ENCODE results near the gene C12orf60. TPM values are rescaled to one million over a fixed set of nuclear protein-coding genes. Genes with fewer than 3 reads are reported as not detected.

The C12orf60 gene
- total RNA-seq, 3 donors from 2014 or later = 0.44 to 0.96 (median 0.46) TPM

DNA sequence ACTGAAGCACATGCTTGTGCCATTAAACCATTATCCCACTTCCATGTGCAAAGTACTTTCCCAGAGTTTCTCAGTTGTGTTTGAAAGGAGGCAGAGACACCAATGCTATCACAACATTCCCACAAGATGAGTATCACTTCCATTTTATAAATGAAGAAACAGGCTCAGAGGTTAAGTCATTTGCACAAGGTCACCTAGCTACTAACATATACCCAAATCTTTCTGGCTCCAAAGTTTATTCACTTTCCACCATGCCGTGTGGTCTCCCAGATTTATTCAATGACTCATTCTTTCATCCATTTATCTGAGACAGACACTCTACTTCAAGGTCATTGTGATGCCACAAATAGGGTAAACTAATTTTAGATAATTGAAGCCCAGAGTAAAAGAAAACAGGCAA is 30.5 kb downstream of the C12orf60 start:
- H3K4me1 ChIP-seq (ENCODE audit: low read depth) = no peaks in the 10 kb centered on the region
- ATAC-seq (no peak), DNase-seq (no peak)
- no peaks in the 10 kb centered on the region for H3K36me3 ChIP-seq (ENCODE audit: low read depth)
- H3K4me3 ChIP-seq = no peak overlapping the region
- H3K9me3 ChIP-seq = no peaks in the 10 kb centered on the region
- TF ChIP-seq, protein P1, sequence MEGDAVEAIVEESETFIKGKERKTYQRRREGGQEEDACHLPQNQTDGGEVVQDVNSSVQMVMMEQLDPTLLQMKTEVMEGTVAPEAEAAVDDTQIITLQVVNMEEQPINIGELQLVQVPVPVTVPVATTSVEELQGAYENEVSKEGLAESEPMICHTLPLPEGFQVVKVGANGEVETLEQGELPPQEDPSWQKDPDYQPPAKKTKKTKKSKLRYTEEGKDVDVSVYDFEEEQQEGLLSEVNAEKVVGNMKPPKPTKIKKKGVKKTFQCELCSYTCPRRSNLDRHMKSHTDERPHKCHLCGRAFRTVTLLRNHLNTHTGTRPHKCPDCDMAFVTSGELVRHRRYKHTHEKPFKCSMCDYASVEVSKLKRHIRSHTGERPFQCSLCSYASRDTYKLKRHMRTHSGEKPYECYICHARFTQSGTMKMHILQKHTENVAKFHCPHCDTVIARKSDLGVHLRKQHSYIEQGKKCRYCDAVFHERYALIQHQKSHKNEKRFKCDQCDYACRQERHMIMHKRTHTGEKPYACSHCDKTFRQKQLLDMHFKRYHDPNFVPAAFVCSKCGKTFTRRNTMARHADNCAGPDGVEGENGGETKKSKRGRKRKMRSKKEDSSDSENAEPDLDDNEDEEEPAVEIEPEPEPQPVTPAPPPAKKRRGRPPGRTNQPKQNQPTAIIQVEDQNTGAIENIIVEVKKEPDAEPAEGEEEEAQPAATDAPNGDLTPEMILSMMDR (IDR thresholded peaks at IDR 0.05) = no peak
- intact Hi-C loops (cut with DNase I, micrococcal nuclease) = no loop called here

DNA sequence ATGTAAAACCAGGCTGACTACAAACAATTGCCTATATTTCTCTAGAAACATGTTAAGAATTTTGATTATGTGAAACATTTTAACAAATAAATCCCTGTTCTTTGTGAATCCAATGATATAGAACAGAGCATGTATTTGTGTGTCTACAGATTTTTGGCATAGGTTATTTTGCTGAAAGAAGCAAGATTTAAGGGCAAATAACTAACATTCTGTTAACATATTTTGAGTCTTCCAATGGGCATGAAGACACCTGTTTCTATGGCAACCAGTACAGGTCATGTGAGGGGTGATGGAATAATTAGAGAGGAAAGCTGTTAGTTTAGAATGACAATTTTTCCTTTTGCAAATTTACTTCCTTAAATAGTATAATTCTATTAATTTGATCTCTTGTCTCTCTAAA is 31.0 kb downstream of the C12orf60 start:
- no peak overlapping the region for H3K4me3 ChIP-seq
- TF ChIP-seq, protein P1 (IDR thresholded peaks at IDR 0.05) = no peak
- ATAC-seq (no peak), DNase-seq (no peak)
- no peaks in the 10 kb centered on the region for H3K36me3 ChIP-seq (ENCODE audit: low read depth)
- intact Hi-C loops (cut with DNase I, micrococcal nuclease) = no loop called here
- H3K4me1 ChIP-seq (ENCODE audit: low read depth) = no peaks in the 10 kb centered on the region
- H3K9me3 ChIP-seq = no peaks in the 10 kb centered on the region

DNA sequence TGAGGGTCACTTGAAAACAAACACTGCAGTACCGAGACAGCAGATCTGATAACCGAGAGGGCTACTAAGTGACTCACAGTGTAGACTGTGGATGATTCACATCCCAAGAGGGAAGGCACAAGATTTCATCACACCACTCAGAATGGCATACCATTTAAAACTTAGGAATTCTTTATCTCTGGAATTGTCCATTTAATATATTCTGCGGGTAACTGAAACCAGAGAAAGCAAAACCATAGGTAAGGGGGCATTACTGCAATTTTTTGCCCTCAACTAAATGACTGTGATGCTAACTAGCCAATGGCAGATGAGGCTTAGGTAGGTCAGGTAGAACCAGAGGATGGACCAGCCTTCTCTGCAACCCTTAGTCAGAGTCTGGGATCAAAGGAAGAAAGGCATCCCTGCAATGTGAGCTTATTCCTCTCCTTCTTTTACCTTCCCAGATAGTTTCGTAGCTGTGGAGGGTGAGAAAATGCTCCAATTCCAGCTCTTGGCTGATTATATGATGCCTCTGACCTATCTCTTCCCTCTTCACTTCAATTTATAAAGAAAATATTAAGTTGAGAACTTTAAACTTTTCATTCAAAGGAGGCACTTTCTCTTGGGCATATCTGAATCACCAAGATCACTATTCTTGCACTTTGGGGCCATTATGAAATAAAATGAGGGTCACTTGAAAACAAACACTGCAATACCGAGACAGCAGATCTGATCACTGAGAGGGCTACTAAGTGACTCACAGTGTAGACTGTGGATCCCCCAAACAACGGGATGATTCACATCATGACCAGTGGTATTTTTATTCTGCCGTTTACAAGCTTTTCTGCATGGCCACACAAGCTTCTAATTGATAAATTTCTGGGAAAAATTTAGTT is 33.1 kb downstream of the C12orf60 start:
- intact Hi-C loops (cut with DNase I, micrococcal nuclease) = no loop called here
- Histone ChIP-seq H3K4me1 (ENCODE audit: low read depth) (peaks cover 5% of the 10 kb centered on the region), H3K36me3 (ENCODE audit: low read depth) (no peaks in the 10 kb centered on the region), H3K4me3 (no peak overlapping the region), H3K9me3 (no peaks in the 10 kb centered on the region)
- DNase-seq (no peak), ATAC-seq (peak; percentile 35)
- TF ChIP-seq, protein P1 (IDR thresholded peaks at IDR 0.05) = no peak

DNA sequence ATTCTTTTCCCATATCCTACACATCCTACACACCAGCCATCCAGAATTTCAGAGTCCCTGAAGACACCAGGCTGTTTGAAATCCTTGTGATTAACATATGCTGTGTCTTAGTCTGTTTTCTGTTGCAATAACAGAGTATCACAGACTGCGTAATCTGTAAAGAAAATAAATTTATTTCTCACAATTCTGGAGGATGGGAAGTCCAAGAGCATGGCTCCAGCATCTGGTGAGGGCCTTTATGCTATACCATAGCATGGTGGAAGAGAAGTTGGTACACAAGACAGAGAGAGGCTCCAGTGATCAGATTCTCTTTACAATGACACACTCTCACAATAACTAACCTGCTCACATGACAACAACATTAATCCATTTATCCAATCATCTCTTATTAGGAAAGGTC is 35.8 kb downstream of the C12orf60 start:
- no peak for DNase-seq
- TF ChIP-seq, protein P1 (IDR thresholded peaks at IDR 0.05) = no peak

DNA sequence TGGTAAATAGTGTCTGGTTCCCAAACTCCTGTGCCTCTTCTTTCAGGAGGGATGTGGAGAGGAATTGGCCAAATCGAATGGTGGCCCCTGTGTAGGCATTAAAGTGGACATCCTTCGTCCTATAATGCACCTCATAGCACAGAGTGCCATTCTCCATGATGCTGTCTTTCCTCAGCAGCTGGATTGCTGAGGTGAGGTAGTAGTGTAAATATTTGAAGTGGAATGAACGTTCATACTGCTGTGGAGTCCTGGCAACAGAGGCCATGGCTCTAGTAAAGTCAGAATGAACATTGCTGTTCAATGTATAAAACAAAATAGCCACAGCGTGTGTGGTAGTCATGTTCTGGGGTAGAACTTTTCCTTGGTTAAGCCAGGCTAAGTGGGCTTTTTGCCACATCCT is 37.1 kb downstream of the C12orf60 start:
- DNase-seq (peak in 1 of 3 donors; percentile 20), ATAC-seq (peak; percentile 75)
- no peaks in the 10 kb centered on the region for H3K36me3 ChIP-seq (ENCODE audit: low read depth)
- H3K4me3 ChIP-seq = no peak overlapping the region
- TF ChIP-seq, protein P1 (IDR thresholded peaks at IDR 0.05) = no peak
- intact Hi-C loops (cut with DNase I, micrococcal nuclease) = no loop called here
- no peaks in the 10 kb centered on the region for H3K9me3 ChIP-seq
- peaks cover 20% of the 10 kb centered on the region for H3K4me1 ChIP-seq (ENCODE audit: low read depth)

More for the DNA sequence above, 35.8 kb downstream of the C12orf60 start:
- intact Hi-C loops (cut with DNase I, micrococcal nuclease) = no loop called here
- Histone ChIP-seq H3K36me3 (ENCODE audit: low read depth) (no peaks in the 10 kb centered on the region), H3K9me3 (no peaks in the 10 kb centered on the region), H3K4me3 (no peak overlapping the region), H3K4me1 (ENCODE audit: low read depth) (peaks cover 20% of the 10 kb centered on the region)
- ATAC-seq = no peak
